Keratinocyte (primary cell): ENCODE measurements around the gene JCAD. TPM values are rescaled to one million over a fixed set of nuclear protein-coding genes. Genes with fewer than 3 reads are reported as not detected.

Experiments used
- DNase-seq: peaks from one replicate; pipeline ENCODE4 v3.0.0-alpha.2; 2011; ENCODE audit warnings: low read depth, missing footprints, low spot score
- FAIRE-seq: peaks from 2 replicates; lab custom pipeline; 2011; peaks lifted over from hg19 to GRCh38; lab: Jason Lieb, UNC
- H2AFZ ChIP-seq: 2 replicates; pipeline ENCODE4 v1.6.0; 2012; ENCODE audit warnings: low read length, control low read depth, inconsistent platforms; ENCODE audit not compliant: control insufficient read depth
- H3K27ac ChIP-seq: 2 replicates; pipeline ENCODE4 v1.5.1; 2011; ENCODE audit warnings: low read length; ENCODE audit not compliant: control insufficient read depth, insufficient read depth
- H3K27me3 ChIP-seq: 3 replicates; pipeline ENCODE4 v1.6.0; 2011; ENCODE audit warnings: low read length; ENCODE audit not compliant: control insufficient read depth, insufficient read depth; ENCODE audit errors: extremely low read depth
- H3K36me3 ChIP-seq, 2 experiments: 2 replicates in 1 of 2; 3 replicates in 1 of 2; pipeline ENCODE4 v1.5.1; 2011; ENCODE audit warnings: low read length in 2 of 2, mild to moderate bottlenecking in 1 of 2; ENCODE audit not compliant: control insufficient read depth in 2 of 2, insufficient read depth in 2 of 2; ENCODE audit errors: extremely low read depth in 1 of 2
- H3K4me1 ChIP-seq: 3 replicates; pipeline ENCODE4 v1.5.1; 2011; ENCODE audit warnings: low read length; ENCODE audit not compliant: control insufficient read depth, insufficient read depth; ENCODE audit errors: extremely low read depth
- H3K4me2 ChIP-seq: 3 replicates; pipeline ENCODE4 v1.6.0; 2011; ENCODE audit warnings: low read depth, low read length; ENCODE audit not compliant: control insufficient read depth, insufficient read depth; ENCODE audit errors: extremely low read depth
- H3K4me3 ChIP-seq, 3 experiments: fragments of 200-600 bp in 1 of 3; sonication (generic) in 1 of 3; 2 replicates in 2 of 3; 3 replicates in 1 of 3; pipeline ENCODE4 v1.5.1; 2011 to 2016; ENCODE audit warnings: low read length in 3 of 3, mild to moderate bottlenecking in 3 of 3, control low read depth in 2 of 3, inconsistent platforms in 1 of 3, low read depth in 1 of 3, mixed read lengths in 1 of 3, mixed run types in 1 of 3, moderate library complexity in 1 of 3; ENCODE audit not compliant: control insufficient read depth in 2 of 3, insufficient read depth in 2 of 3; ENCODE audit errors: extremely low read depth in 1 of 3
- H3K79me2 ChIP-seq: 2 replicates; pipeline ENCODE4 v1.6.0; 2012; ENCODE audit warnings: low read length; ENCODE audit not compliant: control insufficient read depth, insufficient read depth
- H3K9ac ChIP-seq: 3 replicates; pipeline ENCODE4 v1.6.0; 2011; ENCODE audit warnings: low read length; ENCODE audit not compliant: control insufficient read depth, insufficient read depth; ENCODE audit errors: extremely low read depth
- H3K9me1 ChIP-seq: 3 replicates; pipeline ENCODE4 v1.6.0; 2011; ENCODE audit warnings: low read length; ENCODE audit not compliant: control insufficient read depth, insufficient read depth; ENCODE audit errors: extremely low read depth
- H3K9me3 ChIP-seq: 2 replicates; pipeline ENCODE4 v1.5.1; 2012; ENCODE audit warnings: low read depth, low read length; ENCODE audit not compliant: control insufficient read depth
- H4K20me1 ChIP-seq: 3 replicates; pipeline ENCODE4 v1.6.0; 2011; ENCODE audit warnings: low read length; ENCODE audit not compliant: control insufficient read depth, insufficient read depth; ENCODE audit errors: extremely low read depth
- CTCF ChIP-seq, 3 experiments: IDR thresholded peaks in 1 of 3; conservative IDR thresholded peaks in 1 of 3; optimal IDR thresholded peaks in 1 of 3; 2 replicates in 2 of 3; 3 replicates in 1 of 3; pipeline versions ENCODE3 to v1.5.1; 2011; ENCODE audit warnings: low read length in 3 of 3, mild to moderate bottlenecking in 3 of 3, moderate library complexity in 2 of 3, control low read depth in 1 of 3, inconsistent platforms in 1 of 3; ENCODE audit not compliant: insufficient read depth in 2 of 3; ENCODE audit errors: extremely low read depth in 1 of 3
- EZH2 ChIP-seq: IDR thresholded peaks from one replicate; pipeline ENCODE4 v1.6.1; 2012; ENCODE audit warnings: inconsistent platforms, mild to moderate bottlenecking, low read length, moderate library complexity
- dilution Hi-C: fragments of 300-500 bp; cut with MboI; formaldehyde crosslinking; loops from one replicate; pipeline ENCODE4 v1.7.0; 2020; ENCODE audit warnings: low sequenced_read_pairs; ENCODE audit not compliant: extremely low pct_ligation_motif_present
- polyA plus RNA-seq, 5 experiments: library from polyadenylated mRNA; depleted of rRNA in 3 of 5; stranded (reverse) in 3 of 5; stranded (forward) in 1 of 5; unstranded in 1 of 5; fragments of >200 nt; gene quantifications; 1 replicate in 1 of 5; 2 replicates in 3 of 5; 3 replicates in 1 of 5; pipeline versions ENCODE4 v1.2.1 to v1.2.3, GENCODE V29; 2011 to 2012; ENCODE audit warnings: missing spikeins in 2 of 5, low read depth in 1 of 5, low replicate concordance in 1 of 5

Gene JCAD
- polyA plus RNA-seq, 1 donor (not counting 4 experiments of a cell fraction or from before 2014, with no cell fraction given), result 0.10 TPM

- peak; percentile 23 for DNase-seq
- Histone ChIP-seq H3K79me2 (no peaks in the 10 kb centered on the region), H3K4me2 (no peak overlapping the region), H3K4me1 (no peaks in the 10 kb centered on the region), H3K27me3 (peaks cover 4% of the 10 kb centered on the region), H3K9me3 (no peaks in the 10 kb centered on the region), H3K9me1 (no peaks in the 10 kb centered on the region), H3K27ac (no peak overlapping the region), H3K4me3 (no peak overlapping the region), H2AFZ (no peak overlapping the region), H4K20me1 (no peaks in the 10 kb centered on the region), H3K9ac (no peak overlapping the region), H3K36me3 (no peaks in the 10 kb centered on the region)
- FAIRE-seq, result peak; percentile 60
- dilution Hi-C loops, result no loop called here
- no peak for TF ChIP-seq EZH2
- peak; percentile 94 to 99 (median 98) for TF ChIP-seq CTCF (optimal IDR thresholded peaks at IDR 0.05 in 1 of 3, IDR thresholded peaks at IDR 0.05 in 1 of 3, conservative IDR thresholded peaks at IDR 0.05 in 1 of 3; ENCODE audit: extremely low read depth in 1 of 3, insufficient read depth in 2 of 3, low read length in 3 of 3)
These were observed 56.7 kb downstream of the JCAD start for GRCh38 chr10:30002426-30003266.

- Histone ChIP-seq H3K27me3 (peaks cover 4% of the 10 kb centered on the region), H4K20me1 (no peaks in the 10 kb centered on the region), H3K79me2 (no peaks in the 10 kb centered on the region), H3K36me3 (no peaks in the 10 kb centered on the region), H3K9me3 (no peaks in the 10 kb centered on the region), H3K4me3 (no peak overlapping the region), H3K4me1 (no peaks in the 10 kb centered on the region), H2AFZ (no peak overlapping the region), H3K27ac (no peak overlapping the region), H3K4me2 (no peak overlapping the region), H3K9me1 (no peaks in the 10 kb centered on the region), H3K9ac (no peak overlapping the region)
- DNase-seq, result no peak
- dilution Hi-C loops, result no loop called here
- no peak for FAIRE-seq
- TF ChIP-seq CTCF (optimal IDR thresholded peaks at IDR 0.05 in 1 of 3, IDR thresholded peaks at IDR 0.05 in 1 of 3, conservative IDR thresholded peaks at IDR 0.05 in 1 of 3; ENCODE audit: extremely low read depth in 1 of 3, insufficient read depth in 2 of 3, low read length in 3 of 3) (no peak), EZH2 (no peak)
These were observed 58.4 kb downstream of the JCAD start for GRCh38 chr10:30000802-30001571.
